DMS153 treated with DMSO at 0.1 percent for 48 hours (cell line): ENCODE data around the gene MPRIP.

Experiments used
- DNase-seq: peaks from one replicate; lab custom pipeline; 2025; ENCODE audit not compliant: unreplicated experiment; lab: John Stamatoyannopoulos, UW

MPRIP gene

GRCh38 chr17:17161121-17161520 is 118.9 kb downstream of the MPRIP start:
- no peak for DNase-seq

- no peak for DNase-seq
Observed at GRCh38 chr17:17161759-17162158, 119.5 kb downstream of the MPRIP start.

- DNase-seq: no peak
Observed at GRCh38 chr17:17164156-17164555, 121.9 kb downstream of the MPRIP start.

GRCh38 chr17:17164676-17165075 is 122.4 kb downstream of the MPRIP start:
- DNase-seq: no peak

GRCh38 chr17:17165666-17166308 is 123.5 kb downstream of the MPRIP start:
- DNase-seq: no peak

DNA sequence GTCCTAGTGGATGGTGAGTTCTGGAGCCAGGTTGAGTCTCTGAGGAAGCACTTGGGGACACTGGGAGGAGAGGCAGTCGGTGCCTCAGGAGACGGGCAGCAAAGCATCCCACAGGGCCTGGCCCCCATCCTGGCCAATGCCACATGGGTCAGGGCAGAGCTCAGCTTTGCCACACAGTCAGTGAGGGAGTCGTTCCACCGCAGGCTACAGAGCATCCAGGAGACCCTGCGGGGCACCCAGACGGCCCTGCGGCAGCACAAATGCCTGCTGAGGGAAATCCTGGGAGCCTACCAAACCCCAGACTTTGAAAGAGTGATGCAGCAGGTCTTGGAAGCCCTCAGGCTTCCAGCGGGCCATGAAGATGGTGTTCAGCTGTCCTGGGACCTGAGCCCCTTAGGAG is 124.2 kb downstream of the MPRIP start:
- DNase-seq: no peak

GRCh38 chr17:17167356-17167755 is 125.1 kb downstream of the MPRIP start:
- DNase-seq: no peak

- DNase-seq: no peak
Observed at GRCh38 chr17:17167986-17168385, 125.7 kb downstream of the MPRIP start.

- DNase-seq: no peak
Observed at GRCh38 chr17:17168401-17168800, 126.1 kb downstream of the MPRIP start.

- DNase-seq: no peak
Observed at GRCh38 chr17:17169396-17169795, 127.1 kb downstream of the MPRIP start.

GRCh38 chr17:17170346-17170985 is 128.2 kb downstream of the MPRIP start:
- no peak for DNase-seq

DNA sequence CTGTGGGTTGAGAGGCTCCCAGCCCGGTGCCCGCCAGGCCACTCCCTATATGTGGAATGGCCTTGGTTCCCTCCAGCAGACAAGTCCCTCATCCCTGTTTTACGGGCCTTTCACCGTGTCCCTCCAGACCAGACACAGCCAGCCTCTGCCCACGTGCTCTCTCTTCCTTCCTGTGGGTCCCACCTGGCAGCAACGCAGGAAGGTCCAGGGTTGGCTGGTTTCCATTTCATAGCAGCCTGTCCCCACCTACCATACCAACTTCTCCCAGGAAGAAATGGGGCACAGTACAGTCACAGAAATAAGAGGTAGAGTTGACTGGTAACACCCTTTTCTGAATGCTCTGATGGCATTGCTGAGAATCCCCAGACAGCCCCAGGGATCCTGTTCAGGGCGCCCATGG is 128.9 kb downstream of the MPRIP start:
- DNase-seq: no peak

DNA sequence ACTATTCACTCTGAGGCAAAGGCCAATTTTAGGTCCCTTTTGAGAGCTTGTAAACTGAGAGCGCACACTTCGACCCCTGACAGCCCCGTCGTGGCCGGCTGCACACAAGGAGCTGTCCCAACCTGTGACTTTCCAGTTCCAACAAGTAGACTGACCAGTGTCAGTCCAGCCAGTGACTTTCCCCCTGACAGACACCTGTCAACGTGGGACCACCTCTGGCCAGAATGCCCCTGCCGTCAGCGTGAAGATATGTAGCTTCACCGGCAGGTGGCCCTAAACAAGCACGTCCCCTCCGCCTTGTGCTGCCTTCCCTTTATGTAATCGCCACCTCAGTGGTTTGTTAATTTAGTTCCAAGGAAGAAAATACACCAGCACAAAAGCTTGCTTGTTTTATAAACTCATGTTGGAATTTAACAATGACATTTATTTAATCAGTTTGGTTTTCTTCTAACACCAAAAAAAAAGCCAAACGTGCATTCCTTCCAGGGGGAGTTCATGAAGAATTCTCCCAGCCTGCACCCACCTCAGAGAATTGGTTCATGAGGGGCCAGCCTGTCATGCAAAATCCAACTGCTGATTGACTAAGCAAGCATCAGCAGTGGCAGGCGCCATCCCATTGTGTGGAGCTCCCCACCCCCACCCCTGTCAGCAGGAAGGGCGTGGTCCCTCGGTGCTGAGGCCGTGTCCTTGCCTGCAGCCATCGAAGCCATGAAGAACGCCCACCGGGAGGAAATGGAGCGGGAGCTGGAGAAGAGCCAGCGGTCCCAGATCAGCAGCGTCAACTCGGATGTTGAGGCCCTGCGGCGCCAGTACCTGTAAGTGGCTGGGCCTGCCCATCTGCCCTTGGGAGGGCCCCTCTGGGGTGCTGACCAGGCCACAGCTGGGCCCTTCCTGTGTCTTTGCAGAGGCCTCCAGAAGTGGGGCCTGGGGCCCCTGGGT is 130.0 kb downstream of the MPRIP start:
- no peak for DNase-seq

GRCh38 chr17:17172990-17173389 is 130.7 kb downstream of the MPRIP start:
- DNase-seq: no peak

GRCh38 chr17:17173921-17174320 is 131.7 kb downstream of the MPRIP start:
- no peak for DNase-seq

DNA sequence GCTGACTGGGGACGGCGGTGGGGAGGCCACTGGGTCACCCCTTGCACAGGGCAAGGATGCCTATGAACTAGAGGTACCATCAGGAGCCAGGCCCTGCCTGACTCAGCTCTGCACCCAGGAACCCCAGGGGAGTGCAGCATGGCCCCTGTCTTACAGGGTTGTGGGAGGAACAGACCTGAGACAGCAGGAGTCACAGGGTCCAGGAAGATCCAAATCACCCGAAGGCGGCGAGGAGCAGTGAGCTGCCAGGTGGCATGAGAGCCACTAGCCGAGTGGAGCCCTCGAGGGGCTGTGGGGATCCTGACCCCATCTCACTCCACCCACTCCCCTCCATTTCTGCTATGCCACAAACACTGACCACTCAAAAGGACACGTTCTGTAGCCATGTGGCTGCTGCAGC is 133.1 kb downstream of the MPRIP start:
- DNase-seq: no peak

DNA sequence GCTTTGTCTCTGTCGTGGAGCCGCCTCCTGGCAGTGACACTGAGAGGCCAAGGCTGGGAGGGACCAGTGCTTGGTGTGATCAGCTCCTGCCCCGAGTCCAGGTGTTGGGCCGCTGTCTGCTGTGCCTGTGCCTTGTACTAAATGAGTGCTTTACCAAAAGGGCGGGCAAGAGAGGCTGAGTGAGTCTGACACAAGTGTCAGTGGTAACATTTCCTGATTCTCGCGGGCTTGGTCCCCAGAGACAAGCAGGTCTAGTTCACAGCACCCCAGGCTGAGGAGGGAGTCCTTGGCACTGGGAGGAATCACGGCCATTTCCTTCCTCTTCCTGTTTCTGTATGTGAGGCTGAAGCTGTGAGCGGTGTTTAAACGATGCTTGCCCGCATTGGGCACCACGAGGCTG is 133.7 kb downstream of the MPRIP start:
- no peak for DNase-seq

DNA sequence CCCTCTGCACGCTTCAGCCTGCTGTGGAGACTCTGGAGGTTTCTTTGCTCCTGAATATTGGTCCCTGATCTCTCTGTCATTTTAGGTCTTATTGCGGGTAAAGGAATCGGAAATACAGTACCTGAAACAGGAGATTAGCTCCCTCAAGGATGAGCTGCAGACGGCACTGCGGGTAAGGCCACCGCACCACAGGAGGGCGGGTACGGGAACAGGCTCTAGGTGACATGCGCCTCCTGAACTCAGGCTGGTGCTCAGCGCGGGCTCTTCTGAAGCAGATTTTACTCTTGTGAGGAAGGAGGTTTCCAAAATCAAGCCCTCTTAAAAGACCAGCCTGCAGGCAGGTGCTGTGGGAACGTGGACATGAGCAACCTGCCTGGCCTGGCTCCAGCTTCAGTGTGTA is 134.1 kb downstream of the MPRIP start:
- DNase-seq: no peak

GRCh38 chr17:17177176-17177575 is 134.9 kb downstream of the MPRIP start:
- DNase-seq: no peak

DNA sequence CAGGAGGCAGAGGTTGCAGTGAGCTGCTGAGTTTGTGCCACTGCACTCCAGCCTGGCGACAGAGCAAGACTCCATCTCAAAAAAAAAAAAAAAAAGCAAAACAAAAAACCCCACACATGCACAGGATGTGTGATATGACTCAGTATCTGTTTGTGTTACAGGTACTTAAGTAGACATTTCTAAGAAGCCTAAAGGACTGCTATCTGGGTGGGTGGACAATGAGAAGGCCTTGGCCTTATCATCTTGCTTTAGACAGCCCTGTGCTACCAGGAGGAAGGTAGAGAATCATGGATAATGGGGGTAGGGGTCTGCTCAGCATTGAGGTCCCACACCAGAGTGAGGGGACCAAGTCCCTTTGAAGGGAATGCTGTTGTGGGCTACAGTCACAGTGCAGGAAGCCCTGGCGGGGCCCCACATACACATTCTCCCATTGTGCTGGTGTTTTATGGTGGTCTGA is 137.1 kb downstream of the MPRIP start:
- no peak for DNase-seq

DNA sequence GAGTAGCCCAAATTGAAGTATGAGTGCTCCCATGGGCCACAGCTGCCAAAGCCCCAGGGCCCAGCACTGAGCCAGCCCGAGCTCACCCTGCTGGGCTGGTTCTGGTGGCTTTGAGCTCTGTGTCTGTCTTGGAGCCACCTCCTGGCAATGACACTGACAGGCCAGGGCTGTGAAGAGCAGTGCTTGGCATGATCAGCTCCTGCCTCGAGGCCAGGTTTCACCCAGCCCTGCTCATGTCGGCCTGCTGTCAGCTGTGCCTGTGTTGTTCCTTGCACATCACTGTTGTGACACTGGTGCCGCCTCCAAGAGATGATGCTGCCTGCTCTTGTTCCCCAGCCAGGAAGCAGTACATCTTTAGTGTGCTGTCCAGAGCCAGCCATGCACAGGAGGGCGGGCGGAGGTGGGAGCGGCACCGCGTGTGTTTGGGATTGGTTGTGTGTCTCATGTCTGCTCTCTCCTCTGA is 137.9 kb downstream of the MPRIP start:
- DNase-seq: no peak
